ENCODE data around the gene SEC14L3.

DNA sequence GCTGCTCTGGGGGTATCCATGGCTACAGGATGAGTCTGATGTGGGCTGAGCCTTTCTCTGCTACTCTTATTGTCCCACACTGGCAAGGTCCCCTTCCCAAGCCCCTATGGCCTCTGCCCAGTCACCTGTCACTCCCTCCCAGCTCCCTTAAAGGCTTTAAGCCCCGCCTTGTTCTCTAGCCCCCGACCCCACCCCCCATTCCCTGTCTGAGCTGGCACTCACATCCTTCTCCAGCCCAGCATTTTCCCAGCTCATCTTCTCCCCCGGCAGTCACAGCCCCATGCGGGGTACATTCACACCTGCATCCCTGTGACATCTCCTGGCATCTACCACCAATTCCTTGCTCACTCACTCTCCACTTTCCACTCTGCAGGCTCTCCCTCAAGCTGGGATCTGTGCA is 41.9 kb downstream of the SEC14L3 start:
- no peak for TF ChIP-seq CTCF (IDR thresholded peaks at IDR 0.05)
- TF ChIP-seq POLR2A (IDR thresholded peaks at IDR 0.05): no peak
- TF ChIP-seq POLR2AphosphoS5 (IDR thresholded peaks at IDR 0.05): no peak
